Neutrophil (primary cell): ENCODE results near the gene ACP5.

Source experiments
- H3K27ac ChIP-seq: fragments of 200-600 bp; sonication (generic); 2 replicates; pipeline ENCODE4 v1.5.1; 2016; ENCODE audit warnings: mild to moderate bottlenecking, moderate library complexity
- H3K27me3 ChIP-seq: fragments of 200-600 bp; sonication (generic); 2 replicates; pipeline ENCODE4 v1.6.0; 2016; ENCODE audit warnings: mild to moderate bottlenecking
- H3K36me3 ChIP-seq: fragments of 200-600 bp; sonication (generic); 2 replicates; pipeline ENCODE4 v1.5.1; 2017
- H3K4me1 ChIP-seq, 2 experiments: fragments of 200-600 bp in 1 of 2; sonication (generic) in 1 of 2; 1 replicate in 1 of 2; 2 replicates in 1 of 2; pipeline versions ENCODE4 v1.5.1 to v1.6.1; 2013 to 2016; ENCODE audit warnings: low read depth in 1 of 2, low read length in 1 of 2, mild to moderate bottlenecking in 1 of 2, moderate library complexity in 1 of 2; ENCODE audit not compliant: control insufficient read depth in 1 of 2, insufficient read depth in 1 of 2
- H3K4me3 ChIP-seq, 2 experiments: fragments of 200-600 bp in 1 of 2; sonication (generic) in 1 of 2; 1 replicate in 1 of 2; 2 replicates in 1 of 2; pipeline ENCODE4 v1.5.1; 2013 to 2016; ENCODE audit warnings: low read depth in 1 of 2, low read length in 1 of 2, mild to moderate bottlenecking in 1 of 2, moderate library complexity in 1 of 2
- H3K9me3 ChIP-seq: fragments of 200-600 bp; sonication (generic); 2 replicates; pipeline ENCODE4 v1.5.1; 2016
- TF ChIP-seq, protein P1 (sequence below): fragments of 200-600 bp; sonication (generic); IDR thresholded peaks from 2 replicates; pipeline ENCODE4 v1.5.1; 2016; ENCODE audit warnings: antibody characterized with exemption

The ACP5 gene

DNA sequence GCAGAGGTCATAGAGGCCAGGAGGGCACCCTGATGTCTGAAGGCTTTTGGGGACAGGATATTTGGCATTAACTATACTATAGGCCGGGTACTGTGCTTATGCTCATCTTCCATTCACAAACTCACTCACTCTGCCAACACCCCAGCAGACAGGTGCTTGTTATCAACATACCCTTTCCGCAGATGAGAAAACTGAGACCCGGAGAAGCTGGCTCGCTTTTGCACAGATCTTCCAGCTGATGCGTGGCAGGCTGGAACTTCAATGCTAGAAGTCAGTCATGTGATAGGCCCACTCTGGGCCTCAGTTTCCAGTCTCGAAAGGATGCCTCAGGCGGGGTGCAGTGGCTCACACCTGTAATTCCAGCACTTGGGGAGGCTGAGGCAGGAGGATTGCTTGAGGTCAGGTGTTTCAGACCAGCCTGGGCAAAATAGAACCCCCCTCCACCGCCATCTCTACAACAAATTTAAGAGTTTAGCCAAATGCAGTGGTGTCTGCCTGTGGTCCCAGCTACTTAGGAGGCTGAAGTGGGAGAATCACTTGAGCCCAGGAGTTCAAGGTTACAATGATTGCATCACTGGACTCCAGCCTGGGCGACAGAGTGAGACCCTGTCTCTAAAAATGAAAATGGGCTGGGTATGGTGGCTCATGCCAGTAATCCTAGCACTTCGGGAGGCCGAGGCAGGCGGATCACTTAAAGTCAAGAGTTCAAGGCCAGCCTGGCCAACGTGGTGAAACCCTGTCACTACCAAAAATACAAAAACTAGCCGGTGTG, 29.3 kb downstream of the ACP5 start:
- Histone ChIP-seq H3K27ac (no peak overlapping the region), H3K27me3 (peaks cover 9% of the 10 kb centered on the region), H3K4me3 (no peak overlapping the region), H3K36me3 (peaks cover 14% of the 10 kb centered on the region), H3K4me1 (no peaks in the 10 kb centered on the region), H3K9me3 (no peaks in the 10 kb centered on the region)
- TF ChIP-seq, protein P1, sequence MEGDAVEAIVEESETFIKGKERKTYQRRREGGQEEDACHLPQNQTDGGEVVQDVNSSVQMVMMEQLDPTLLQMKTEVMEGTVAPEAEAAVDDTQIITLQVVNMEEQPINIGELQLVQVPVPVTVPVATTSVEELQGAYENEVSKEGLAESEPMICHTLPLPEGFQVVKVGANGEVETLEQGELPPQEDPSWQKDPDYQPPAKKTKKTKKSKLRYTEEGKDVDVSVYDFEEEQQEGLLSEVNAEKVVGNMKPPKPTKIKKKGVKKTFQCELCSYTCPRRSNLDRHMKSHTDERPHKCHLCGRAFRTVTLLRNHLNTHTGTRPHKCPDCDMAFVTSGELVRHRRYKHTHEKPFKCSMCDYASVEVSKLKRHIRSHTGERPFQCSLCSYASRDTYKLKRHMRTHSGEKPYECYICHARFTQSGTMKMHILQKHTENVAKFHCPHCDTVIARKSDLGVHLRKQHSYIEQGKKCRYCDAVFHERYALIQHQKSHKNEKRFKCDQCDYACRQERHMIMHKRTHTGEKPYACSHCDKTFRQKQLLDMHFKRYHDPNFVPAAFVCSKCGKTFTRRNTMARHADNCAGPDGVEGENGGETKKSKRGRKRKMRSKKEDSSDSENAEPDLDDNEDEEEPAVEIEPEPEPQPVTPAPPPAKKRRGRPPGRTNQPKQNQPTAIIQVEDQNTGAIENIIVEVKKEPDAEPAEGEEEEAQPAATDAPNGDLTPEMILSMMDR = no peak

DNA sequence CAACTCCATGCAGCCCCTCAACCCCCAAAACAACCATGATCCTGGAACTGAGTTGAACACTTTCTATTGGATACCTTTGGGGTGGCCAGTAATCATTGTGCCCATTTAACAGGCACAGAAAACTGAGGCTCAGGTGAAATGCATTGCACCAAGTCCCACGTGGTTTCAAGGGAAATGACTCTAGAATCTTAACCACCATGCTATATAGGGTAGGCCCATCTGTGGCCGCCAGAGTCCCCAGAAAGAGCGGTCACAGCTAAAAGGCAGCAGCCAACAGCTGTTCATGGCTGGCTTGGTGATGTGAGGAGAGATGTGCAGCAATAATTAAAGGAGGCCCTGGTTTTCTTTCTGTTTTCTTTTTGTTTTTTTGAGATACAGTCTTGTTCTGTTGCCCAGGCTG, 36.2 kb downstream of the ACP5 start:
- Histone ChIP-seq H3K36me3 (no peaks in the 10 kb centered on the region), H3K27ac (no peak overlapping the region)
- TF ChIP-seq, protein P1 = no peak

DNA sequence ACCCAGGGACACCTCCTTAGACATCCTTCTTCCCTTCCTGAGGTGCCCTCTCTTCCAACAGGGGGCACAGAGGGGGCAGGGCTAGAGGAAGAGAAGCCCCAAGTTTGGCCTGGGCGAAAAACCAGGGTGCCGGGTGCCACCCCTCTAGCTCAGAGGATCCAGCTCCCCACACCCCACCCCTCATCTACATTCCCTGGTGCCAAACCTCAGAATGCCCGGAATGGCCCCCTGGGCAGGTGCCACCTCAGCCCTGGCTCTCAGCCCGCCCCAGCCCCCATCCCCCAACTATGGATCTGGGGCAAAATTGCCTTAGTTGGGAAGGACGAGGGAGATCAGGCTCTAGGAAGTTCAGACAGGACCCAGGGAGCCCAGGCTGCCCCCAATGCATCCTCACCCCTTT, 36.8 kb downstream of the ACP5 start:
- Histone ChIP-seq H3K27ac (no peak overlapping the region), H3K27me3 (peaks cover 61% of the 10 kb centered on the region), H3K4me1 (peaks cover 6 to 10% of the 10 kb centered on the region in 2 experiments), H3K9me3 (no peaks in the 10 kb centered on the region), H3K36me3 (no peaks in the 10 kb centered on the region), H3K4me3 (no peak overlapping the region)
- TF ChIP-seq, protein P1 = no peak

More for the DNA sequence above, 36.2 kb downstream of the ACP5 start:
- H3K4me3 ChIP-seq = no peak overlapping the region
- H3K27me3 ChIP-seq = peaks cover 61% of the 10 kb centered on the region
- H3K4me1 ChIP-seq = peaks cover under 1 to 4% of the 10 kb centered on the region in 2 experiments
- no peaks in the 10 kb centered on the region for H3K9me3 ChIP-seq

DNA sequence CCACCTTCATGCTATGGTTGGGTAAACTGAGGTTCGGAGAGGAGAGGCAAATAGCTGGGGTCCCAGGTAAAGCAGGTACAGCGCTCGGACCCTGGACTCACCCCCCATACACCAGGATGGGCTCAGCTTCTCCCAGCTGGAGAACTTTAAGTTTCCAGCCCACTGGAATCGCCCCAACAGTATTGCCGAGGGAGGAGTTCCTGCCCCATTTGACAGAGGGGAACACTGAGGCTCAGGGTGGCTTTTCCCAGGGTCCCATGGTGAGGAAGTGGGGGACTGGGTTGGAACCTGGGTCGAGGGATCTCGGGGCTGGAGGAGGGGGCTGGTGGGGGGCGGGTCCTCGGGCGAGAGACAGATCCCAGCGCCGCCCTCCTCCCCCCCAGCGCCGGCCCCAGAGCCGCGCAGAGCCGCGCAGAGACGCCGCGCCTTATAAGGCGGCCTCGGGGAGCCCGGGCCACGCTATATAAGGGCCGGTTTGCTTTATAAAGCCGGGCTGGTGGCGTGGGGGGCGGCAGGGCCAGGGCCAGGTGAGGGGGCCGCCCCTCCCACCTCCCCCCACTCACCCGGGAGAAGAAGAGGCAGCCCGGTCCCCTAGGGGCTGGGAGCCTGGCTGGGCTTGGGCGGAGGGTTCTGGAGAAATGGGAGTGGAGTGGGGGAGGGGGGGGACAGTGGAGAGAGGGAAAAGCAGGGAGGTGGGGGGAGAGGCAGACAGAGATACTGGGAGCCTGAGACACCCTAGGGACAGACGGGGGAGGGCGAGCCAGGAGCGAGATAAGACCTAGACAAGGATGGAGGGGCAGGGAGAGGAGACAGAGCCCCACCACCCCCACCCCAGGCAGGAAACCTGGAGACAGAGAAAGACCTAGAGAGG, 37.7 kb downstream of the ACP5 start:
- H3K27me3 ChIP-seq = peaks cover 53% of the 10 kb centered on the region
- no peaks in the 10 kb centered on the region for H3K36me3 ChIP-seq
- H3K4me3 ChIP-seq = no peak overlapping the region
- H3K4me1 ChIP-seq = peaks cover 11 to 12% of the 10 kb centered on the region in 2 experiments
- H3K9me3 ChIP-seq = no peaks in the 10 kb centered on the region
- no peak overlapping the region for H3K27ac ChIP-seq
- TF ChIP-seq, protein P1 = no peak

DNA sequence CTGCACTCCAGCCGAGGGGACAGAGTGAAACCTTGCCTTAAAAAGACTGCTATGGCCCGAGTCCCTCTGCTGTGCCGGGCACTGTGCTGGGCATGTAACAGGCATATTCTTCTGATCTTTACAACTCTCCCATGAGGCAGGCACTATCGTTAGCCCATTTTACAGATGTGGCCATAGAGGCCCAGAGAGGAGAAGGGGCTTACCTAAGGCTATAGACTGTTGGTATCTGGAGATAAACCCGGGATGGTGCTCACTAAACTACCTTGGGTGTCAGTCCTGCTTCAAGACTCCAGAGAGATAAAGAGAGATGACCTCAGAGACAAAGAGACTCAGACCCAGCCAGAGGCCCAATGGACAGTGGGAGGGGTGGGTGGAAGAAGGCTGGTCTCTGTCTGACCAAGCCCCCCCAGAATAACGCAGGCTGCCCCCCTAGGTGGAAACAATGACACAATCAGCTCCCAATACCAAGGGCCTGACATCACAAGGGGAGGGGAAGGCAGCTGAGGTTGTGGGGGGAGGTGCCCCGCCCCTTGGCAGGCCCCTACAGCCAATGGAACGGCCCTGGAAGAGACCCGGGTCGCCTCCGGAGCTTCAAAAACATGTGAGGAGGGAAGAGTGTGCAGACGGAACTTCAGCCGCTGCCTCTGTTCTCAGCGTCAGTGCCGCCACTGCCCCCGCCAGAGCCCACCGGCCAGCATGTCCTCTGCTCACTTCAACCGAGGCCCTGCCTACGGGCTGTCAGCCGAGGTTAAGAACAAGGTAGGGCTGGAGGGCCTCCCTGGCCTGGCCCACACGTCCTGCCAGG, 39.0 kb downstream of the ACP5 start, which contains the start of gene CNN1:
TSS of gene CNN1 (plus strand) at position 620 of the 805 bp plus-strand sequence. CDS start at position 697, 77 bp downstream.
- TF ChIP-seq, protein P1 = no peak
- H3K4me3 ChIP-seq = no peak within 1 kb of the TSS

More for the DNA sequence above, 39.0 kb downstream of the ACP5 start, which contains the start of gene CNN1:
- H3K9me3 ChIP-seq = no peaks in the 10 kb centered on the region
- peaks cover 53% of the 10 kb centered on the region for H3K27me3 ChIP-seq
- no peaks in the 10 kb centered on the region for H3K36me3 ChIP-seq
- H3K27ac ChIP-seq = no peak within 1 kb of the TSS
- H3K4me1 ChIP-seq = peaks cover 11 to 14% of the 10 kb centered on the region in 2 experiments
